Activated T-cell treated with anti-CD3 and anti-CD28 coated beads, Interleukin-2, amount 50 U/mL, for 48 hours (primary cell): ENCODE measurements around the gene NAIF1.
"Not testable (repeated sequence)": the region's sequence is repeated elsewhere in the genome, so short reads cannot be mapped to it uniquely, and the experiment has no call there.

Source experiments
- DNase-seq, 2 experiments: peaks; one replicate each; pipeline ENCODE4 v3.0.0-alpha.2; 2020

The NAIF1 gene

DNA sequence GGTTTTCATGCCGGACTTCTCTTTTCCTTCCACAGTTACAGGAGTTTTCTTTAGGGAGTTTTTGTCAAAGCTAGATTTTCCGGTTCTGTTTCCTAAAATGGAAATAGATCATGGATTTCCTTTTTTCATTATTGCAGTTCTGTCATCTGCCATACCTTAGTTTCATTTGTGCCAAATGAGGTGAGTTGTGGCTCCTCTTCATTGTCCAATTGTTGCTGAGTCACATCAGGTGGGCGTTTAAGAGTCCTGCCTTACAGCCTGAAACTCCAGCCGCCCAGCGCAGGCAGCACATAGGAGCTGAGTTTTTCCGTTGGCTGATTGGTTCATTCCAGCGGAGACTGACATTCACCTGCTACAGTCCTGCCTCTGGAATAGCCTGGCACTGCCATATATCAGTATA, 15.0 kb upstream of the NAIF1 start:
- no peak for DNase-seq

DNA sequence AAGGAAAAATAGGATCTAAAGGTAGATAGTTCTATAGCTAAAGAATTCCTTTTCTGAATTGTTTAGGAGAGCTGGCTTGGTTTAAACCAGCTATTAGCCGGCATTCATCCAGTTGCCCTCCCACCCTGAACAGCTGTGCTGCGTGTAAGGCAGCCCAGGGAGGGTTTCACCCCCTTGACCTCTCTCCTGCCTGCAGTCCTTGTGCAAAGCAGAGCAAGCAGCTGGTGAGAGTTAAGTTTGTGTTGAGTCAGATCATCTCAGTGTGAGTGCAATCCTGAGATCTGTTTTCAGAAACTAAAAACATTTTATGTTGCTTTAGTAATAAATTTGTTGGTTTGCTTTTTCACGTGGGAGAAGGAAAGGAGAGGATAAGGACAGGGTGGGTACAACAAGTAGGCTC, 13.9 kb upstream of the NAIF1 start:
- no peak for DNase-seq

DNA sequence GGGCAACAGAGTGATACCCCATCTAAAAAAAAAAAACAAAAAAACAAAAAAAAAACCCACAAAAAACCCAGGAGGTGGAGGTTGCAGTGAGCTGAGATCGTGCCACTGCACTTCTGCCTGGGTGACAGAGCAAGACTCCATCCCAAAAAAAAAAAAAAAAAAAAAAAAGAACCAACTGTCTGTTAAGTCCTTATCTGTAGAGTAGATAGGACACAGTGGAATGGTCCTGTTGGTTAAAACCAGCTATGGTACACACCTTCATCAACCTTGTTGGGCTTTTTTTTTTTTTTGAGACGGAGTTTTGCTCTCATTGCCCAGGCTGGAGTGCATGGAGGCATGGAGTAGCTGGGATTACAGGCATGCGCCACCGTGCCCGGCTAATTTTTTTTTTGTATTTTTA, 13.1 kb upstream of the NAIF1 start:
- no peak for DNase-seq

DNA sequence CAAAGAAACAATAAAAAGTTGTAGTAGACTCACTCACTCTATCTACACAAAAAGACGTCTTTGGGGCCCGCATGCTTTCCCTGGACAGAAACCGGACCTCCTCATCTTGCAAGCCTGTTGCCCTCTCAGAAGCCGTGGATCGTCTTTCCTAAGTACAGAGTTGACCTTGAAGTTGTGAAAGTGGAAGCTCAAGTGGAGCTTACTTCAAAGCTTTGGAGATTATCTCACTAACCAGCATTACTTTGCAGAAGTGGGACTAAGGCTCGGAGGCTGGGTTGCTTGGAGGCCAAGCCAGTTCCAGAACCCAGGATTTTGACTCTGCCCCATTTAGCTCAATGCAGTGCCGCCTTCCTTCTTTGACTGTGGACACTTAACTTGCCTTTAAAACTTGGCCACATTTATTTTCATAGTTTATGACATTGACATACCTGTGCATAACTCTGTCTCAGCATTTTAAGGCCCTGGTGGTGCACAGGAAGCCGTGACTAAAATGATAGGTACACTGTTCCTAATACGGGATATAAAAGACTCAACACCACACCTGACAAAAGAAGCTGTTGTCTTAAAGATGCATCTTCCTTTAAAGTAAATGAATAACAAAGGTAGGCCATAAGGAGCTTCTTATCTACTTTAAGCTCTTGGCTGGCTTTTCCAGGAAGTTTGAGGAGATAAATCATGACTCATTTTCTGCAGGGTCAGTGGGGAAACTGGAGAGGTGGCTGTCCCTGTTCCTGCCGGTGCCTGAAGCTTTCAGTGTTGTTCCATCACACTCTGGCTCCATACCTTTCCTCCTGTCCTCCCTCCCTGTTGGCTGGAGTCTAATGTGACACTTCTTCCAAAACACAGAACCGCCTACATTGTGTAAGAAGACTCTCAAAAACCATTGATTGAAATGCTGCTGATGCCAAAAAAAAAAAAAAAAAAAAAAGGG, 11.6 kb upstream of the NAIF1 start:
- DNase-seq: no peak

DNA sequence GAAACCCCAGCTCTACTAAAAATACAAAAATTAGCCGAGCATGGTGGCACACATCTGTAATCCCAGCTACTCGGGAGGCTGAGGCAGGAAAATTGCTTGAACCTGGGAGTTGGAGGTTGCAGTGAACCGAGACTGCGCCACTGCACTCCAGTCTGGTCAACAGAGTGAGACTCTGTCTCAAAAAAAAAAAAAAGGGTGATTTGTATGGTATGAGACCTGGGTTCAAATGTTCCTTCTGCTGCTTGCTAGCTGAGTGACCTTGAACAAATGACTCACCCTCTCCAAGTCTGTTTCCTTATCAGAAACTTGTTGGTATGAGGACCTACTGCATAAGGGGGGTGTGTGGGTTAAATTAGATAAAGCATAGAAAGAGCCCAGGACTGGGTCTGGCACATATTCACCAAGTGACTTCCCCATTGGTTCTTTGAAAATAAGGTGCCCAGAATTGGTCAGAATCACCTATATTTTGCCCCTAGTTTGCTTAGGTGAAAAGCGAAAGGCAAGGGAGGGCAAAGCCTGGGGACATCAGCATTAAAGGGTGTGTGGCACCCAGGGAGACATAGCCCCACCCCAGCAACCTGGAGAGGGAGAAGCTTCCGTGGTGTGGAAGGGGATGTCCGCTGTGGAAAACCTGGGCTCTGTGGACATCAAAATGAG, 10.9 kb upstream of the NAIF1 start:
- DNase-seq: no peak

DNA sequence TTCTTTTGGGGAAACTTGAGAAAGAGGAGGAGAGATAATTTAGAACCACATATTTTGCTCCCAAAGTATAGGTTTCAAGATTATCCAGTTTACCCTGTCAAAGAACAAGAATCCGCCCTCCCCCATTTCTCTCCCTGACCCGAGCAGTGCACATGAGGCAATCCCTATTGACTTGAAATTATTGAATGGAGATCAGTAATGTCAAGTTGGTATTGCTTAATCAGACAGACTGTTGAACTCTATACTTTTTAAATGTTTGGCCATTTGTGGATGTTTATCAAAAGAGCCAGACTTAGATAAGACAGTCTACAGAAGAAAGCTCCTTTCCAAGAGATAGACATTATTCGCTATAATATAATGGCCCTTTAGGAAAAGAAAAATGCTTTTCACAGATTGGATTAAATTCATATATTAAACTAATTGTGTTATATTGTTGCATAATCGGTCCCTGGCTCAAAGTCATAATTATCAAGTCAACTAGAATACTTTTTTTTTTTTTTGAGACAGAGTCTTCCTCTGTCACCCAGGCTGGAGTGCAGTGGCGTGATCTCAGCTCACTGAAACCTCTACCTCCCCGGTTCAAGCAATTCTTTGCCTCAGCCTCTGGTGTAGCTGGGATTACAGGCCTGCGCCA, 6.2 kb upstream of the NAIF1 start:
- no peak for DNase-seq

DNA sequence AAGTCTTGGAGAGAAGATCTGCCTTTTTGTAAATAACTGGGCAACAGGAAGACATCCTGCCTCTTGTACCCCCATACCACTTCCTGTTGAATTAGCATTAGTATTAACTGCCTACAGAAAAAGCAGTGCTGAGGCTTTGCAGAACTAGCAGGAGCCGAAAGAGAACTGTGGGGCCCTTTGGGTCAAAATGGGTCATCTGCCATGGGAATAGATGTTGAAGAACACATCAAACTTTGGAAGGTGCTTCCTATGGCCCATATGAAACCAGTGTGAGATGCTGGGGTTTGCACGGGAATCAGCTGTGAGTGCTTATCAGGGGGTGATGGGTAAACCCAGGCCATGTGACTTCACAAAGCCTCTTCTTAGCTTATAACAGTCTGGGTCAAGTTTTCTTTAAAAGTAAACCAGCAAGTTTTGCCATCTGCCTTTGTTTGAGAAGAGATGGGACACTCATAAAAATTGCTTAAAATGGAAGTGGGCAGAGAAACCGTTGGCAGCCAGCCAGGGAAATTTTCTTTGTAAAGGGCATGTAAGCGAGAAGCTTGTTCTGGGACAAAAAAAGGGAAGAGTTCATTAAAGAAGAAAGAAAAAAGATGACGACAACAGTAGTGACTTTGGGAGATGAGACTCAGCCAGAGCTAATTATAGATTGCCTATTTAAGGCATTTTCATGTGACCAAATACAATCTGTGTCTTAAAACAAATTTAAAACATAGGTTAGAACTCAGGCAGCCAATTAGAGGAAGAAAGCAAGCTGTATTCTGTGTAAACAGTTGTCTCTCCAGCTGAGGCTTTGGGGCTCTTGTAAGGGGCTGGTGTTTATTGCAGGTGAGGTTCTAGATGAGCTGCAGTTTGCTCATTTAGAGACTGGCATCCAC, 5.3 kb upstream of the NAIF1 start:
- peak; percentile 56 to 61 for DNase-seq

DNA sequence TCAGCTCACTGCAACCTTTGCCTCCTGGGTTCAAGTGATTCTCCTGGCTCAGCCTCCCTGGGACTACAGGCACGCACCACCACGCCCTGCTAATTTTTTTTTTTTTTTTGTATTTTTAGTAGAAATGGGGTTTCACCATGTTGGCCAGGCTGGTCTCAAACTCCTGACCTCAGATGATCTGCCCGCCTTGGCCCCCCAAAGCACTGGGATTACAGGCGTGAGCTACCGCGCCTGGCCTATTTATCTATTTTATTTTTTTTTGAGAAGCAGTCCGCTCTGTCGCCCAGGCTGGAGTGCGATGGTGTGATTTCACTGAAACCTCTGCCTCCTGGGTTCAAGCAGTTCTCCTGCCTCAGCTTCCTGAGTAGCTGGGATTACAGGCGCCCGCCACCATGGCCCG, 4.4 kb upstream of the NAIF1 start:
- DNase-seq: not testable (repeated sequence)

DNA sequence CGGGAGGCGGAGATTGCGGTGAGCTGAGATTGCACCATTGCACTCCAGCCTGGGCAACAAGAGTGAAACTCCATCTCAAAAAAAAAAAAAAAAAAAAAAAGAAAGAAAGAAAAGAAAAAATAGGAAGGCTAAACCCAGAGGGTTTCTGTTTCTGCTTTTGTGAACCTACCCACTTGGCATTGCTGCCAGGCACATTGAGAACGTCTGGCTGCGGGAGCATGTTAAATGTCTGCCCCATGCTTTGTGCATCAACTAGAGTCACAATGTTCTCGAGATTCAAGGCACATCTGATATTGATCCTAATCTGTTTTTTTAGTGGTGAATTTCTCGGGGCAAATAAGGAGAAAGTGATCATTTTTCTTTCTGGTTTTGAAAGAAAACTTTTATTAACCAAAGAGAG, 3.8 kb upstream of the NAIF1 start:
- no peak for DNase-seq

DNA sequence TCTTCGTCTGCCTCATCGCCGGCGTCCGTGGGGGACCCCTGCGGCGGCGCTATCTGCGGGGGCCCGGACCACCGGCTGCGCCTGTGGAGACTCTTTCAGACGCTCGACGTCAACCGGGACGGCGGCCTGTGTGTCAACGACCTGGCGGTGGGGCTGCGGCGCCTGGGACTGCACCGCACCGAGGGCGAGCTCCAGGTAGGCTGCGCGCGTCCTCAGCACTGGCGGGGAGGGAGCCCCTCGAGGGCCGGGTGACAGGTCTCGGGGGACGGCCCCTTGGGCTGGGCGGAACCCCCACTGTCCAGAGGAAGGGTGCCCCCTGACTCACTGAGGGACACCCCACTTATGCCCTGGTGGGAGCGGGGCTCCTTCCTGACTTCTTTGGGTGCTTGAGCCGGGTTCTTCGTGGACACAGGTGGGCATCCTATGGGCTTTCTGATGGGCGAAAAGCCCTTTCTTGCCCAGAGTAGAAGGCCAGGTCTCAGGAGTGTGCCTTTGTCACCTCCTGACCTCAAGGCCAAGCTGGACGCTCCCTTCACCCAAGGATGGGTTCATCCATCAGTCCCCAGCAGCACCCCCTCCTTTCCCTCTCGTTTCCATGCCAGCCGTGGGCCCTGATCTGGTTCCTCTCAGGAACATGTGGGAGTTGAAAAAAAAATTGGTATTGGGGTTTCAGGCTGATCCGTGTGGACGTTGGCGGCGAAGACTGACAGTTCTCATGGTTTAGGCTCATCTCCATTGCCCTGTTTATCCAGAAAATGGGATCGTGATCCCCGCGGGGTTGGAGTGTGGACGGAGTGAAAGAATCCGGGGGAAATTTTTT, 1.5 kb upstream of the NAIF1 start:
- DNase-seq: no peak

DNA sequence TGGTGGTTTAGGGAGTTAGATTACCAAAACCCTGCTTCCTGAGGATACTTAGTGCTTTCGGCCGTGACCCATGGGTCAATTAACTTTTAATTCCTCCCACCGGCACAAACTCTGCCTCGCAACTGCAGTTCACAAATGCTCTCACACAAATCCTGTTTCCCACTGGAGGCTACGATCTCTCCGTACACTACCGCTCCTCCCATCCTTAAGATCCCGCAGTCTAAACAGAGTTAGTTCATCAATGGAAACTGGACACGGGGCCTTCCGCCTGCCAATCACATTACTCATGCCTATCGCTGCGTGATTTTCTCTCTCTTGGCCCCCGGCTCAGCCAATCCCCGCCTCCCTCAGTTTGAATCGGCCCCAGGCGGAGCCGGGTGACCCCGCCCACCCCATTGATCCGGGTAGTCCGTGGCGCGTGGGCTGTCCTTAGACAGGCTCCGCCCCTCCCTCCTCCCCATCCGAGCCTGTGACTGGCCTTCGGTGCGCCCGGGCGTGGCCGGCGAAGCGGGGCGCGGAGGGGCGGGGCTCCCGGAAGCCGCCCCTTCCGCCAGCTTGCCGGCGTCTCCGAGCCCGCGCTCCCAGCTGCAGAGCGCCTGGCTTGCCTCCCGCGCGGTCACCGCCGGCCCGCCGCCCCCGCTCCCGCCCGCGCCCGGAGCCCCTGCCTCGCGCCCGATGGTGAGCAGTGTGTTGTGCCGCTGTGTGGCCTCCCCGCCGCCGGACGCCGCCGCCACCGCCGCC, 695 bp upstream of the NAIF1 start, which contains the start of gene SLC25A25:
Gene SLC25A25 (plus strand): TSS at position 588 of the 741 bp plus-strand sequence. CDS start 88 bp downstream, at position 676.
- DNase-seq: peak; percentile 100

DNA sequence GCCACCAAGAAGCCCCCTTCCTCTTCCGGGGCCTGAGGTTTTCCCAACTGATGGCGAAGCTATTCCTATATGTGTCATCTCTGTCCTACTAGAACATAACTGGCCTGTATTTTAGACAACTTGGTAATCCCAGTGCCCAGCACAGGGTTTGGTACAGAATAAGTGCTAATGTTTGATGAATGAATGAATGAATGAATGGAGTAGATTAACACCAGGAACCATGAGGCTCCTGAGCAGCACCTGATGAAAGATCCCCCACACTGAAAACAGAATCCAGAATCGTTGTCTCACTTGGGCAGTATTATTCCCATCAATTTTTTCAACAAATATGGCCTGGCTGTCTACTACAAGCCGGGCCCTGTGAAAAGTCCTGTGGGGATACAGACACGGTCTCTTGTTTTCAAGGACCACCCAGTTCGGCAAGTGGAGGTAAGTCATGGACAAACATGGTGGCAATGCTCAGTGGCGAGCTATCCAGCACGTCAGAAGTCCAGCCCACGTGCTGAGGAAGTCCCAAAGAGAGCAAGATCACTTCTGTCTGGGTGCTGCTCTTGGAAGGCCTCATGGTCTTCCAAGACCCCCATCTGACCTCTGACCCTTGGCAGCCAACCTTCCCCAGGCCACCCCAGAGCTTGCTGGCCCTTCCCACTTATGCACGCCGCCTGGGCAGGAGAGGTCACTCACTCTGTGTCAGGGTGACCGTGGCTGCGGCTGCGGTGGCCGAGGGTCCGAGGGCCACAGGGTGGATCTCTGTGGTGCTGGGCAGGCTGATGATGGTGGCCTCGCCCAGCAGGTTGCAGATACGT, 1.0 kb downstream of the NAIF1 start:
- DNase-seq: no peak

DNA sequence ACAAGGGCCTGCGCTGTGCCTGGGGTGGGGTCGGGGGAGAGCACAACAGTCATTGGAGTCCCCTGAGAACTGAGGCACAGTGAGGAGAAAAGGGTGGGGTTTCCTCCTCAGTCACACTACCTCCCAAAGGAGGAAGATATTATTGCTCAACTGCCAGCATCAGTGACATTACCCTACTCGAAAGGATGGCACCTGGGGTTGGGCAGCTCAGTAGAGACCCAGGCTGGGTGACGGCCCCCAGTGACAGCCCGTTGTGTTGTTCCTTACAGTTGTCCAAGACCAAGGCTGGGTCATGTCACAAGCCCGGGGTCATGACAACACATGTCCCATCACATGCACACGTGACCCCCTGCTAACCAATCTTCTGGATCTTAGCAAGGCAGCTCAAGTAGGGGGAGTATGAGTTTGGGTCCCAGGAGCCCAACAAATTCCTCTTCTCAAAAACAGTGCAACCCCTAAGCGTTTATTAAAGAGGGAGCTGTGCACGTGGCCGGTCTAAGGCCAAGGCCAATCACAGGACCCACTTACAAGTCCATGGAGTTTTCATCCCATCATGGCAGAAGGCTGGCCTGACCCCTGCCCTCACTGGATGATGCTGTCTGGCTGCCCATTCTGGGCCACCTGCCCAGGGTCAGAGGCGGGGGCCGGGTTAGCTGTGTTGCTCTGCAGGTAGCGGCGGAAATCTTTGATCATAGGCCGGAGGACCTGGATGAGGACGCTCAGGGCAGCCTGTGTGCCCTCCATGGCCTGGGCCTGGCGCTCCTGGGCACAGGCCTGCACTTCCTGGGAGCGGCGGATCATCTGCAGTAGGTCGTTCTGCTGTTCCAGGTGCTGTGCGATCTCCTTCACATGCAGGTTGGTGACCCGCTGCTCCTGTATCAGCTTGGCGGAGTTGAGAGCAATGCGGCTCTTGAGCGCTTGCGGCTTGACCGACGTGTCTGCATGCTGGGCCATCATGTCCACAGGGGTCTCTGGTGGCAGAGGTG, 4.0 kb downstream of the NAIF1 start:
- no peak for DNase-seq

DNA sequence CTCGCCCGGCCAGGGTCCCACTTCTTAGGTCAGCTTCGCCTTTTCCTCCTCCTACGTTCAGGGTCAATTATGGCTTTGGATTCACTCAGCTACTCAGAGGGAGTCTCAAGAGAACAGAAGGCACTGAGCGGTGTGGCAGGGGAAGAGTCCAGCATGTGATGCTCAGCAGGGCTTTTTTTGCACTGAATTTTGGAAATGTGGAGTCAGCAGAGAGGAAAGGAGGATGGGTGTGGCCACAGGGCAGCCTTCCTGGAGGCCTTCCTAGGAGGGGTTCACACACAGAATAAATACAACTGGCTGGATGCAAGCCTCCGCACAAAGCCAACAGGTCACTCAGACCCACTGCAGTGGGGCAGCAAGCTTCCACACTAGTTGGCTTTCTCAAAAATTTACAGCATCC, 4.8 kb downstream of the NAIF1 start:
- no peak for DNase-seq

DNA sequence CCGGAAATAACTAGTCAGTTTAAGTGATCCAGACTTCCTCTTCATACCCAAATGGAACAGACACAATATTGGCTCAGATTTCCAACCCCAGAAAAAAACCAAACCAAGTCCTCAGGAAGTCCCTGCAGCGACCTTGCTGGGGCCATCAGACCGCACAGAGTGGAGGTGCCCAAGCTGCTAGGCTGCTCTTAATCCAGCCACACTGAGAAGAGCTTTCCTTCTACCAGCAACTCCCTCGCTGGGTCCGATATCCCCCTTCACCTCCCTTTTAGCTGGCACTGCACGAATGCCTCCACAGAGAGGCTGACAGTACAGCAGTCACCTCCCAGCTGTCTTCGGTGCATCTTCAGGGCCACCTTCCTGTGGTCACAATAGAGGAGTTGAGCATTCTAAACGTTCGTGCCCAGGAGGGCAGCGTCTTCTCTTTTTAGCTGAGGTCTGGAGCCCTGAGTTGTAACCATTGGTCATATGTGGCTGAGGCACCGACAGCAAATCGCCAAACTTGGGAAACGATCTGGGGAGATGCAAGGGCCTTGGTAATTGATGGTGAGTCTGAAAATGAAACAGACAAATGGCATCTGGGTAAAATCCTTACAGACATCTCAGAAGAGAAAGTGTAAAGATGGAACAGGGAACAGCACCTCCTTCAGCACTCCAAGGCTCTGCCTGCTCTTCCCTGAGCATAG, 5.7 kb downstream of the NAIF1 start:
- DNase-seq: peak in 1 of 2 experiments; percentile 40

DNA sequence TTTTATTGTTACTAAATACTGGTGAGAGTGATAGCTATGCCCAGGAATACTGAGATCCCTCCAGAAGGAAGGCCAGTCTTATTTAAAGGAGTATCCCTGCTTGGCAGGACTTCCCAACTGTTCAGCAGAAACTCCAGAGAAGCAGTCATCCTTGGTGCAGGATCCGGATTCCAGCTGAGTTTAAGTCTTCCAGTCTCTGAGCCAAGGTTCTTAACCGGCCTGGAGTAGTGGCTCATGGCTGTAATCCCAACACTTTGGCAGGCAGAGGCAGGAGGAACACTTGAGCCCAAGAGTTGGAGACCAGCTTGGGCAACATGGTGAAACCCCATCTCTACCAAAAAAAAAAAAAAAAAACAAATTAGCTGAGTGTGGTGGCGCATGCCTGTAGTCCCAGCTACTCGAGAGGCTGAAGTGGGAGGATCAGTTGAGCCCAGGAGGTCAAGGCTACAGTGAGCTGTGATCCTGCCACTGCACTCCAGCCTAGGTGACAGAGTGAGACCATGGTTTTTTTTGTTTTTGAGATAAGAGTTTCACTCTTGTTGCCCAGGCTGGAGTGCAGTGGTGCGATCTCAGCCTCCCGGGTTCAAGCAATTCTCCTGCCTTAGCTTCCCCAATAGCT, 7.6 kb downstream of the NAIF1 start:
- DNase-seq: no peak

DNA sequence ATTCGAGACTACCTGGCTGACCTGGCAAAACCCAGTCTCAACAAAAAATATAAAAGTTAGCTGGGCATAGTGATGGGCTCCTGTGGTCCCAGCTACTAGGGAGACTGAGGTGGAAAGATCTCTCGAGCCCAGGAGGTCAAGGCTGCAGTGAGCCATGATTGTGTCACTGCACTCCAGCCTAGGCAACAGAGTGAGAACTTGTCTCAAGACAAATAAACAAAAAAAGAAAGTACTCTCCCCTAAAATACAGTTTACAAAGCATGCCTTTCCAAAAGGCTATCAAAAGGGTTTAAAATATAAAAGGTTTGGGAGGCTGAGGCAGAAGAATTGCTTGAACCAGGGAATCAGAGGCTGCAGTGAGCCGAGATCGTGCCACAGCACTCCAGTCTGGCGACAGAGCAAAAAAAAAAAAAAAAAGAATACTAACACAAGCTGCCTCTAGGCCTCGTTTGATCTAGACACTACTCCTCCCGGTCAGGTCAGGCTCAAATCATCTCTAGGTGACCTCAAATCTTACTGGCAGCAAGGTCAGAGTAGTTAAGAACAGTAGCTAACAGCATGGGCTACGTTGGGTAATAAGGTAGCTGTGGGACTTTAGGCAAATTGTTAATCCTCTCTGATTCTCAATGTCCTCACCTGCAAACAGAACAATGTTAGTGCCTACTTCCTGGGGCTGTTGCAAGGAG, 9.3 kb downstream of the NAIF1 start:
- no peak for DNase-seq
